HEK293 (cell line): ENCODE data around the gene CHST8.

Experiments
- AEBP2 ChIP-seq: fragments of 450-650 bp; formaldehyde crosslinking; IDR thresholded peaks from 2 replicates; pipeline ENCODE4 v1.5.1; 2016; ENCODE audit warnings: missing biosample characterization, missing genetic modification characterization, borderline replicate concordance
- OVOL3 ChIP-seq: fragments of 450-650 bp; formaldehyde crosslinking; IDR thresholded peaks from 2 replicates; pipeline ENCODE4 v1.5.1; 2016; ENCODE audit warnings: missing biosample characterization, missing genetic modification characterization
- SCRT2 ChIP-seq: fragments of 450-650 bp; formaldehyde crosslinking; IDR thresholded peaks from 2 replicates; pipeline ENCODE4 v1.5.1; 2016; ENCODE audit warnings: missing biosample characterization, missing genetic modification characterization
- SP7 ChIP-seq: fragments of 450-650 bp; formaldehyde crosslinking; IDR thresholded peaks from 2 replicates; pipeline ENCODE4 v1.5.1; 2016; ENCODE audit warnings: missing biosample characterization, missing genetic modification characterization
- ZBTB10 ChIP-seq: fragments of 450-650 bp; formaldehyde crosslinking; IDR thresholded peaks from 2 replicates; pipeline ENCODE4 v1.5.1; 2016; ENCODE audit warnings: missing biosample characterization, missing genetic modification characterization
- ZBTB20 ChIP-seq: fragments of 450-650 bp; formaldehyde crosslinking; IDR thresholded peaks from 2 replicates; pipeline ENCODE4 v1.5.1; 2016; ENCODE audit warnings: missing biosample characterization, missing genetic modification characterization
- ZBTB21 ChIP-seq: fragments of 450-650 bp; formaldehyde crosslinking; IDR thresholded peaks from 2 replicates; pipeline ENCODE4 v1.5.1; 2017; ENCODE audit warnings: missing biosample characterization, missing genetic modification characterization
- ZEB2 ChIP-seq: fragments of 450-650 bp; formaldehyde crosslinking; IDR thresholded peaks from 2 replicates; pipeline ENCODE4 v1.5.1; 2016; ENCODE audit warnings: missing biosample characterization, missing genetic modification characterization
- ZFP3 ChIP-seq: fragments of 450-650 bp; formaldehyde crosslinking; IDR thresholded peaks from 2 replicates; pipeline ENCODE4 v1.5.1; 2016; ENCODE audit warnings: low read depth, missing biosample characterization, missing genetic modification characterization
- ZNF121 ChIP-seq: fragments of 450-650 bp; formaldehyde crosslinking; IDR thresholded peaks from 2 replicates; pipeline ENCODE4 v1.5.1; 2016; ENCODE audit warnings: missing biosample characterization, missing genetic modification characterization
- ZNF169 ChIP-seq: fragments of 450-650 bp; formaldehyde crosslinking; IDR thresholded peaks from 2 replicates; pipeline ENCODE4 v1.5.1; 2016; ENCODE audit warnings: missing biosample characterization, missing genetic modification characterization
- ZNF211 ChIP-seq: fragments of 450-650 bp; formaldehyde crosslinking; IDR thresholded peaks from 2 replicates; pipeline ENCODE4 v1.5.1; 2016; ENCODE audit warnings: low read depth, missing biosample characterization, missing genetic modification characterization
- ZNF239 ChIP-seq: fragments of 450-650 bp; formaldehyde crosslinking; IDR thresholded peaks from 2 replicates; pipeline ENCODE4 v1.5.1; 2016; ENCODE audit warnings: missing biosample characterization, missing genetic modification characterization
- ZNF311 ChIP-seq: fragments of 450-650 bp; formaldehyde crosslinking; IDR thresholded peaks from 2 replicates; pipeline ENCODE4 v1.5.1; 2017; ENCODE audit warnings: missing biosample characterization, missing genetic modification characterization, borderline replicate concordance
- ZNF324 ChIP-seq: fragments of 450-650 bp; formaldehyde crosslinking; IDR thresholded peaks from 2 replicates; pipeline ENCODE4 v1.5.1; 2016; ENCODE audit warnings: missing biosample characterization, missing genetic modification characterization
- ZNF350 ChIP-seq: fragments of 450-650 bp; formaldehyde crosslinking; IDR thresholded peaks from 2 replicates; pipeline ENCODE4 v1.5.0; 2017; ENCODE audit warnings: missing biosample characterization, mild to moderate bottlenecking, missing genetic modification characterization
- ZNF362 ChIP-seq: fragments of 450-650 bp; formaldehyde crosslinking; IDR thresholded peaks from 2 replicates; pipeline ENCODE4 v1.5.1; 2016; ENCODE audit warnings: missing biosample characterization, missing genetic modification characterization
- ZNF366 ChIP-seq: fragments of 450-650 bp; formaldehyde crosslinking; conservative IDR thresholded peaks from 2 replicates; pipeline ENCODE4 v1.5.1; 2016; ENCODE audit warnings: missing biosample characterization, missing genetic modification characterization
- ZNF404 ChIP-seq: fragments of 450-650 bp; formaldehyde crosslinking; IDR thresholded peaks from 2 replicates; pipeline ENCODE4 v1.5.1; 2017; ENCODE audit warnings: missing biosample characterization, missing genetic modification characterization
- ZNF530 ChIP-seq: fragments of 450-650 bp; formaldehyde crosslinking; IDR thresholded peaks from 2 replicates; pipeline ENCODE4 v1.5.1; 2016; ENCODE audit warnings: low read depth, missing biosample characterization, missing genetic modification characterization
- ZNF549 ChIP-seq: fragments of 450-650 bp; IDR thresholded peaks from 2 replicates; pipeline ENCODE4 v1.5.1; 2018; ENCODE audit warnings: missing biosample characterization, missing genetic modification characterization, mild to moderate bottlenecking, inconsistent platforms, moderate library complexity
- ZNF600 ChIP-seq: fragments of 450-650 bp; formaldehyde crosslinking; IDR thresholded peaks from 2 replicates; pipeline ENCODE4 v1.5.1; 2016; ENCODE audit warnings: missing biosample characterization, missing genetic modification characterization
- ZNF768 ChIP-seq: fragments of 450-650 bp; formaldehyde crosslinking; IDR thresholded peaks from 2 replicates; pipeline ENCODE4 v1.5.1; 2018; ENCODE audit warnings: missing biosample characterization, mild to moderate bottlenecking, missing genetic modification characterization
- ZSCAN23 ChIP-seq: fragments of 450-650 bp; formaldehyde crosslinking; IDR thresholded peaks from 2 replicates; pipeline ENCODE4 v1.5.1; 2016; ENCODE audit warnings: missing biosample characterization, missing genetic modification characterization
- ZSCAN4 ChIP-seq: fragments of 450-650 bp; formaldehyde crosslinking; IDR thresholded peaks from 2 replicates; pipeline ENCODE4 v1.5.1; 2017; ENCODE audit warnings: missing biosample characterization, missing genetic modification characterization
- TF ChIP-seq, protein P1 (sequence below): fragments of 450-650 bp; formaldehyde crosslinking; conservative IDR thresholded peaks from 2 replicates; pipeline ENCODE4 v1.5.1; 2016; ENCODE audit warnings: low read depth, missing biosample characterization, missing genetic modification characterization
- TF ChIP-seq, protein P2 (sequence below): fragments of 450-650 bp; formaldehyde crosslinking; IDR thresholded peaks from 2 replicates; pipeline ENCODE4 v1.5.1; 2016; ENCODE audit warnings: missing biosample characterization, missing genetic modification characterization, borderline replicate concordance

The CHST8 gene

GRCh38 chr19:33639035-33639681, 17.4 kb downstream of the CHST8 start (continued):
- TF ChIP-seq, protein P1, sequence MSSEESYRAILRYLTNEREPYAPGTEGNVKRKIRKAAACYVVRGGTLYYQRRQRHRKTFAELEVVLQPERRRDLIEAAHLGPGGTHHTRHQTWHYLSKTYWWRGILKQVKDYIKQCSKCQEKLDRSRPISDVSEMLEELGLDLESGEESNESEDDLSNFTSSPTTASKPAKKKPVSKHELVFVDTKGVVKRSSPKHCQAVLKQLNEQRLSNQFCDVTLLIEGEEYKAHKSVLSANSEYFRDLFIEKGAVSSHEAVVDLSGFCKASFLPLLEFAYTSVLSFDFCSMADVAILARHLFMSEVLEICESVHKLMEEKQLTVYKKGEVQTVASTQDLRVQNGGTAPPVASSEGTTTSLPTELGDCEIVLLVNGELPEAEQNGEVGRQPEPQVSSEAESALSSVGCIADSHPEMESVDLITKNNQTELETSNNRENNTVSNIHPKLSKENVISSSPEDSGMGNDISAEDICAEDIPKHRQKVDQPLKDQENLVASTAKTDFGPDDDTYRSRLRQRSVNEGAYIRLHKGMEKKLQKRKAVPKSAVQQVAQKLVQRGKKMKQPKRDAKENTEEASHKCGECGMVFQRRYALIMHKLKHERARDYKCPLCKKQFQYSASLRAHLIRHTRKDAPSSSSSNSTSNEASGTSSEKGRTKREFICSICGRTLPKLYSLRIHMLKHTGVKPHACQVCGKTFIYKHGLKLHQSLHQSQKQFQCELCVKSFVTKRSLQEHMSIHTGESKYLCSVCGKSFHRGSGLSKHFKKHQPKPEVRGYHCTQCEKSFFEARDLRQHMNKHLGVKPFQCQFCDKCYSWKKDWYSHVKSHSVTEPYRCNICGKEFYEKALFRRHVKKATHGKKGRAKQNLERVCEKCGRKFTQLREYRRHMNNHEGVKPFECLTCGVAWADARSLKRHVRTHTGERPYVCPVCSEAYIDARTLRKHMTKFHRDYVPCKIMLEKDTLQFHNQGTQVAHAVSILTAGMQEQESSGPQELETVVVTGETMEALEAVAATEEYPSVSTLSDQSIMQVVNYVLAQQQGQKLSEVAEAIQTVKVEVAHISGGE (tag by site-specific recombination), result peak; percentile 24; the same call in 1 of the 2 replicates
- TF ChIP-seq ZNF311 (tag by site-specific recombination) (no peak), SP7 (tag by site-specific recombination) (peak; percentile 100), ZNF362 (tag by site-specific recombination) (peak; percentile 99), ZBTB21 (tag by site-specific recombination) (peak; percentile 74), ZBTB10 (tag by site-specific recombination) (no peak), ZNF324 (tag by site-specific recombination) (no peak), ZNF366 (tag by site-specific recombination) (peak; percentile 58; the same call in 1 of the 2 replicates), ZNF239 (tag by site-specific recombination) (no peak), ZNF600 (peak; percentile 85), ZBTB20 (peak; percentile 69), ZNF404 (no peak), AEBP2 (tag by site-specific recombination) (no peak), ZEB2 (peak; percentile 83), SCRT2 (tag by site-specific recombination) (peak; percentile 18; the same call in 1 of the 2 replicates), ZNF530 (tag by site-specific recombination) (no peak), ZNF350 (tag by site-specific recombination) (no peak), ZFP3 (no peak), OVOL3 (peak; percentile 86), ZNF549 (tag by site-specific recombination) (no peak), ZSCAN4 (tag by site-specific recombination) (no peak), ZNF768 (no peak), ZNF169 (no peak), ZSCAN23 (tag by site-specific recombination) (peak; percentile 77), ZNF121 (tag by site-specific recombination) (no peak), ZNF211 (tag by site-specific recombination) (no peak)
- TF ChIP-seq, protein P2, sequence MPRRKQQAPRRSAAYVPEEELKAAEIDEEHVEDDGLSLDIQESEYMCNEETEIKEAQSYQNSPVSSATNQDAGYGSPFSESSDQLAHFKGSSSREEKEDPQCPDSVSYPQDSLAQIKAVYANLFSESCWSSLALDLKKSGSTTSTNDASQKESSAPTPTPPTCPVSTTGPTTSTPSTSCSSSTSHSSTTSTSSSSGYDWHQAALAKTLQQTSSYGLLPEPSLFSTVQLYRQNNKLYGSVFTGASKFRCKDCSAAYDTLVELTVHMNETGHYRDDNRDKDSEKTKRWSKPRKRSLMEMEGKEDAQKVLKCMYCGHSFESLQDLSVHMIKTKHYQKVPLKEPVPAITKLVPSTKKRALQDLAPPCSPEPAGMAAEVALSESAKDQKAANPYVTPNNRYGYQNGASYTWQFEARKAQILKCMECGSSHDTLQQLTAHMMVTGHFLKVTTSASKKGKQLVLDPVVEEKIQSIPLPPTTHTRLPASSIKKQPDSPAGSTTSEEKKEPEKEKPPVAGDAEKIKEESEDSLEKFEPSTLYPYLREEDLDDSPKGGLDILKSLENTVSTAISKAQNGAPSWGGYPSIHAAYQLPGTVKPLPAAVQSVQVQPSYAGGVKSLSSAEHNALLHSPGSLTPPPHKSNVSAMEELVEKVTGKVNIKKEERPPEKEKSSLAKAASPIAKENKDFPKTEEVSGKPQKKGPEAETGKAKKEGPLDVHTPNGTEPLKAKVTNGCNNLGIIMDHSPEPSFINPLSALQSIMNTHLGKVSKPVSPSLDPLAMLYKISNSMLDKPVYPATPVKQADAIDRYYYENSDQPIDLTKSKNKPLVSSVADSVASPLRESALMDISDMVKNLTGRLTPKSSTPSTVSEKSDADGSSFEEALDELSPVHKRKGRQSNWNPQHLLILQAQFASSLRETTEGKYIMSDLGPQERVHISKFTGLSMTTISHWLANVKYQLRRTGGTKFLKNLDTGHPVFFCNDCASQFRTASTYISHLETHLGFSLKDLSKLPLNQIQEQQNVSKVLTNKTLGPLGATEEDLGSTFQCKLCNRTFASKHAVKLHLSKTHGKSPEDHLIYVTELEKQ (tag by site-specific recombination), result peak; percentile 63
